Uterus (tissue), 2 donors: Measurements from ENCODE around the gene KIAA0753.

Source experiments
- CTCF ChIP-seq, 4 experiments: fragments of 200-600 bp in 2 of 4; fragments of 450-650 bp in 2 of 4; sonication (generic) in 2 of 4; IDR thresholded peaks; one replicate each; pipeline ENCODE4 v1.5.1; 2016 to 2019; ENCODE audit warnings: antibody characterized with exemption in 4 of 4, mild to moderate bottlenecking in 2 of 4, moderate library complexity in 1 of 4
- POLR2A ChIP-seq, 2 donors: fragments of 450-650 bp; IDR thresholded peaks; one replicate each; pipeline ENCODE4 v1.6.1; 2016; ENCODE audit warnings: antibody characterized with exemption in 2 of 2, mild to moderate bottlenecking in 1 of 2, moderate library complexity in 1 of 2

DNA sequence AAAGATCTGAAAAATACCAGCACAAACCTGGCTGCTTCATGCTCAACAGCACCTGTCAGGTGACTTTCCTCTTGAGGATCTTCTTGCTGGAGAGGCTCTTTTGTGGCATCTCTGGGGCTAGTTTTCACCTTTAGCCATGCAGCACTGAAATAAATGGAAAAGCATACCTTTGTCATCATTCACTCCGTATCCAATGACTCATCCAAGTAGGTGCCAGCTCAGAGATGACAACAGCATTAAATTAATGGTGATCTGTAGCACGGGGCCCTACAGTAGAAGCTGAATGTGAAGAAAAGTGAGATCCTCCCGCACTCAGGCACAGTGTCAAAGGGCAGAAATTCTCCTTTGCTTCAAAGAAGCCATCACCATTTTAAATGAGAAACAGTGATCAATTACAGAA, 32.2 kb downstream of the KIAA0753 start:
- TF ChIP-seq CTCF (IDR thresholded peaks at IDR 0.05), result no peak
- TF ChIP-seq POLR2A (IDR thresholded peaks at IDR 0.05), result no peak
